Measurements from ENCODE around the gene EXOG.

EXOG gene

DNA sequence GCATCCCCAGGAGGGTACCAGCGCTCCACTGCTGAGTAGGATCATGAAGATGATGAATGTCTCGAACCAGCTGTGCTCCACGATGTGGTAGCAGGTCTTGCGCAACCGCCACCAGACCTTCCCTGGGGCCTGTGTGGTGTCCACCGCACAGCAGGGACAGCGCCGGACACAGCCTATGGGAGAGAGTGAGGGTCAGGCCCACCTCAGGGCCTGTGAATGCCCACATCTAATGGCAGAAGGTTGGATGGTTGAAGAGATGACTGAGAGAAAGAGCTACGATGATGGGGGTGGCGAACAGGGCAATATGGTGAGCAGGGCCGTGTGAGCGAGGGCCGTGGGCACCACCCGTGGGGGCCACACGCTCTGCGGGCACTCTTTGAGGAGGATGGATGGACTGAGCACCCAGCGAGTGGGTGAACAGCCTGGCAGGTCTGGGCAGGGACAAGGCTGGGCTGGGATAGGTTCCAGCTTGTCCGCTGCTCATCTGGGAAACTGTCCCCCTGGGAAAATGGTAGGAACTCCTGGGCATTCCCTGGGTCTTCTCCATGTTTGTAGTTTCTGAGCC is 79.2 kb downstream of the EXOG start:
- TF ChIP-seq, protein P1, sequence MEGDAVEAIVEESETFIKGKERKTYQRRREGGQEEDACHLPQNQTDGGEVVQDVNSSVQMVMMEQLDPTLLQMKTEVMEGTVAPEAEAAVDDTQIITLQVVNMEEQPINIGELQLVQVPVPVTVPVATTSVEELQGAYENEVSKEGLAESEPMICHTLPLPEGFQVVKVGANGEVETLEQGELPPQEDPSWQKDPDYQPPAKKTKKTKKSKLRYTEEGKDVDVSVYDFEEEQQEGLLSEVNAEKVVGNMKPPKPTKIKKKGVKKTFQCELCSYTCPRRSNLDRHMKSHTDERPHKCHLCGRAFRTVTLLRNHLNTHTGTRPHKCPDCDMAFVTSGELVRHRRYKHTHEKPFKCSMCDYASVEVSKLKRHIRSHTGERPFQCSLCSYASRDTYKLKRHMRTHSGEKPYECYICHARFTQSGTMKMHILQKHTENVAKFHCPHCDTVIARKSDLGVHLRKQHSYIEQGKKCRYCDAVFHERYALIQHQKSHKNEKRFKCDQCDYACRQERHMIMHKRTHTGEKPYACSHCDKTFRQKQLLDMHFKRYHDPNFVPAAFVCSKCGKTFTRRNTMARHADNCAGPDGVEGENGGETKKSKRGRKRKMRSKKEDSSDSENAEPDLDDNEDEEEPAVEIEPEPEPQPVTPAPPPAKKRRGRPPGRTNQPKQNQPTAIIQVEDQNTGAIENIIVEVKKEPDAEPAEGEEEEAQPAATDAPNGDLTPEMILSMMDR (IDR thresholded peaks at IDR 0.05; ENCODE audit: extremely low read depth, missing control alignments): no peak
- DNase-seq (ENCODE audit: low spot score): no peak

Measured in GM20000 (cell line).